Stimulated activated CD8-positive, alpha-beta memory T cell treated with anti-CD3 and anti-CD28 coated beads, Interleukin-15, amount 100 ng/mL, for 1 hour (primary cell): ENCODE data around the gene SESN3.
A peak's percentile ranks its signal among the peaks of the same experiment; 100 is the strongest.
"Not testable (repeated sequence)": the region's sequence is repeated elsewhere in the genome, so short reads cannot be mapped to it uniquely, and the experiment has no call there.

Experiments
- DNase-seq: peaks from one replicate; pipeline ENCODE4 v3.0.0-alpha.2; 2020; ENCODE audit warnings: low read depth

SESN3 gene

DNA sequence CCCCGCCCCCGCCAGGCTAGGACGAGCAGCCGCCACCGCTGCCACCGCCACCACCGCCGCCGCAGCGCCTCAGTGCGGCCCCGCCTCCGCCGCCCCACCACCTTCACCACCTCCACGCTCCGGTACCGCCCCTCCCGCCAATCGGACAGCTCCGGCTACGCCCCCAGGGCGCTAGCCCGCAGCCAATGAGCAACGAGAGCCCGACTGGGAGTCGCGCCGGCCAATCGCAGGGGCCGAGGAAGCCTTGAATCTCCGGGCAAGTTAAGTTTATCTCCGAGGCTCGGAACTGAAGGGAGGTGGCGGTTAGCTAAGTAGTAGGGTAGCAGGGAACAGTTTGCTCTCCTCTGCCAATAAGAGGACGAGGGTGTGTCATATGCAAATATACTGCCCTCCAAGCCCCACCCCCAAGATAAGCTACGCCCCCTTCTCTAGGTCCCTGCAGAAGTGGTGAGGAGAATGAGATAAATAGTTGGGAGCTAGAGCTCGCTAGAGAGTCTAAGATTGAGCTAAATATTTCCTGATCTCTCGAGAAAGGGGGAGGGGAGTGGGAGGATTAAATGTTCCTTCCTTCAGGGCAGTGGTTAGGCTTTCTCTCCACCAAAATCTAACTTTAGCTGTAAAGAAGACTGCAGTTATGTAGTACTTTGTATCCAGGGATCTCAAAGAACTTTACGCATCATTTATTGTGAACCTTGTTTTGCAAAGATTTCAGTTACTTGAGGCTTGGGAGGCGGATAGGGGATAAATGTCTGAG lies at the start of gene SESN3:
TSS of gene SESN3 (minus strand) at position 76 of the 754 bp plus-strand sequence. CDS start 342 bp downstream, outside the sequence.
- peak; percentile 95 for DNase-seq

- DNase-seq = no peak
These were observed 49.2 kb upstream of the SESN3 start for GRCh38 chr11:95279921-95280868.

GRCh38 chr11:95277868-95278267 lies 46.9 kb upstream of the SESN3 start:
- DNase-seq = no peak

DNA sequence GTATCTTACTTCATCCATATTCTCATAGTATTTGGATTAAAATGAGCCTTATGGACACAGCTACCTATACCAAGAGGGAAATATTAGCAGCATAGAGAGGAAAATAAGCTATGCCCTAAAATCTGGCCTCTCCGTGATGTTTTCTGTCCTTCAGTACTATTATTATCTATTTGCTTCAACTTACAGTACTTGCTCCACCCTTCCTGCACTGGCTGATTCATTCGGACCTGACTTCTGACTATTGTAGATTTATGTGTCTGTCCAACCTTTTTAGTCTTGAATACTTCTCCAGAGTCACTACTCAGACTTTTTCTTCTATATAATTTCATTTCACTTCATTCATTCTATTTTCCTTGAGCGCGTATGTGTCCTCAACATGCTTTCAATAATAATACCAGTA lies 45.1 kb upstream of the SESN3 start:
- DNase-seq = no peak

GRCh38 chr11:95273618-95274017 lies 42.6 kb upstream of the SESN3 start:
- not testable (repeated sequence) for DNase-seq

GRCh38 chr11:95269036-95269819 lies 38.2 kb upstream of the SESN3 start:
- no peak for DNase-seq

GRCh38 chr11:95268391-95268790 lies 37.4 kb upstream of the SESN3 start:
- no peak for DNase-seq

DNA sequence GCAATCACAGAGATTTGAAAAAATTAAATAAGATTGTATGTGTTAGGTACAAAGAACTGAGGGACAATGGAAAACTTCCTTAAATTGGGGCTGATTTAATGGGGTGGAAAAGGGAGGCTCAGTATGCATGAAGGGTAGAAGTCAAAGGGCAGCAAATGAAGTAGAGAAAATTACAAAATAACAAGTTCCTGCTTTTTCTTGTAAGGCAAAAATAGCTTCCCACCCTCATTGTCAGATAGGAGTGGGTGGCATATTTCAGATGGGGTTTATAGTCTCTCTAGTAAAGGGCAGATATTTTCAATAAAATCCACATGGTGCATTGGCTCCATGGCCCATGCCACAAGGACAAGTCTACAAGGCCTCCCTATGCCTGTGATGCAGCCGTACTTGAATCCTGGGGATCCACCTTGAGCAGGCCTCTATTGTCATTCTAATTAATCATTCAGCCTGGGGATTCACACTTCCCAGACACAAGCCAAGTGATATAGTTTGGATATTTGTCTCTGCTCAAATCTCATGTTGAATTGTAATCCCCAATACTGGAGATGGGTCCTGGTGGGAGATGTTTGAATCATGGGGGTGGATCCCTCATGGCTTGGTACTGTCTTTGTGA lies 36.7 kb upstream of the SESN3 start:
- DNase-seq = no peak

DNA sequence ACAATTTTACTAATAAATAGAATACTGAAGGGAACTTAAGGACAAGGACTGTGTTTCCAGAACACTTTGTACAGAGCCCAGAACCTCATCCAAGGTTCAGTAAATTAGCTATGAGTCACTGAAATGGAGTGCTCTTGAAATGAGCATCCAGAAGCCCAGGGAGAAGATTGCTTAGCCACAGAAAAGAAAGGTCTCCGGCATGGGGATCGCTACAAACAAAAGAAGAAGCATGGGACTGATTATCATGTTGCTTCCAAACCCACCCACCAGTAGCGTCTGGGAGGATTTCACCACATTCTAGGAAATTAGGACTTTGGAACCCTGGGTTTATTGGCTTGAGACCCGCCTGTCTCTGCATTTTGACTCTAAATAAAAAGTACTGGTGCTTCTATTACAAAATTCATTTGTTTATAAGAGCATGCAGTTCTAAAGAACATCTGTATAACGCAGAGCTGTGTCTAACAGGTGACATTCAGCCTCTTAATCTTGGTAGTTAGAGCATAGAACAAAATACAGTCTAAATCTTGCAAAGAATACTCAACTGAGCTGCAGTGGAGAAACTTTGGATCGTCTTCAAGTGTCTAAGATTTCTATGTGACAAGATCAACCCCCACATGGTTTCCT lies 35.9 kb upstream of the SESN3 start:
- DNase-seq = no peak

DNA sequence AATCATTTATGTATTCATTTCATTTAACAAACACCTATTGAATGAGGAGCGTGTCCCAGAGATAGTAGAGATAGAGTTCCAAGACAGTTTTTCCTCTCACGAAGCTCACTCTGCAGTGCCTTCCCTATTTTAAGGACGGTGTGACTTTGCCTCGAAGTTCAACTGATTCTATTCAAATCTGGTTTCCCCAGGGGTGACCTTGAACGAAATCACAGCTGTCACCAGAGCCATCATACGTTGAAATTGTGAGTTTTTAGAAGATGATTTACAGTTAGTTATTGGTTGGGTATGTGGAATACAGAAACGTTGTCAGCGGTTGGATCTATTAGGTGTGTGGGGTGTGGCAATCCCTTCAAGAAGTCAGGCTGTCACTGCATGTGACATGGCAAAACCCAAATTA lies 33.9 kb upstream of the SESN3 start:
- no peak for DNase-seq

DNA sequence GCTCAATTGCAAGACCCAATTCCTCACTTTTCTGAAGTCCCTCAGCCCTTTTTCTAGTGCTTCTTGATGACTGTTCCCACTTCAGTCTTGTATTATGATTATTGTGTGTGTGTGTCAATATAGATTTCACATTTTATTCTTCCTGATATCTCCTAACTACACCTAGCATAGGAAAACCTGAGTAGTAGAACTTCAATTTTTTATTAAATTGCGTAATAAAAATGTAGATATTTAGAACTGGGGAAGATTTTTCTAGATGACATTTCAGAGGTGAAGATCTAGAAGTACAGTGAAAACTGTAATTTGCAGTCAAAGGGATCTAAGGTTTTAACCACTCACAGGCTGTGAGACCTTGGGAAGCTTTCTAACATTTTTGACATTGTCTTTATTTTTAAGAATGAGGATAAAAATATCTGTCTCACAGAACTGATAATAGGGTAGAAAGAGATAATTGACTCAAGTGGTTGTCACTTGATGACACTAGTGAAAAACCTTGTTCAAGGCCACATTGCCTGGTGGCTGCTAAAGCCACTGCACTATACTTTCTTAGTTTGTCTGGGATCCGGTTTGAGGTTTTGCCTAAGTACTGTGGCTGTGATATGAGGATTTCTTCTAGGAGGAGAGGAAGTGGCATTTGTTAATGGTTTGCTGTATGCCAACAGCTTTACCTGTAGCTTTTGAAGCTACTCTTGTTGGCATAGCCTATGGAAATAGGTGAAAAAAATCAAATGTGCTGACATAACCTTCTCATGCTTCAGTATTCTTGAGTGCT lies 32.2 kb upstream of the SESN3 start:
- DNase-seq = no peak

DNA sequence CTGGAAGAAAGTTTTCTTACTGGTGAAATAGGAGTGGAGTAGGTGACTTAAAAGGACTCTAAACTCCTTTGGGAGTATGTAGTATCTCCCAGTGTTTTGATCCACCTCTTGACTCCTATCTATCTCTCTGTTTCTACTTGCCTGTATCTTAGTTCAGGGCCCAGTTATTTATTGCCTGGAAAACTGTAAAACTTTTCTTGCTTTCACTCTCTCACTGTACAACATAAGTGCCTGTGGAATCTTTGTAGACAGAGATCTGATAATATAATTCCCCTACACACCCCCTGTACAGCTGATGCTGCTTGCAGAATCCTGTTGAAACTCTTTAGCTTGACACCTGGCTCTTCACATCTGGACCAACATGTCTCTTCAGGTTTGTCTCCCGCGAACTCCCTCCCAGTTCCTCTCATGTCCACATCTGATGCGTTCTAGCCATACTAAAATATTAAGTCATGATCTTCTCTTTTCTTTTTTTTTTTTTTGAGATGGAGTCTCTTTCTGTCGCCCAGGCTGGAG lies 26.5 kb upstream of the SESN3 start:
- DNase-seq = no peak

DNA sequence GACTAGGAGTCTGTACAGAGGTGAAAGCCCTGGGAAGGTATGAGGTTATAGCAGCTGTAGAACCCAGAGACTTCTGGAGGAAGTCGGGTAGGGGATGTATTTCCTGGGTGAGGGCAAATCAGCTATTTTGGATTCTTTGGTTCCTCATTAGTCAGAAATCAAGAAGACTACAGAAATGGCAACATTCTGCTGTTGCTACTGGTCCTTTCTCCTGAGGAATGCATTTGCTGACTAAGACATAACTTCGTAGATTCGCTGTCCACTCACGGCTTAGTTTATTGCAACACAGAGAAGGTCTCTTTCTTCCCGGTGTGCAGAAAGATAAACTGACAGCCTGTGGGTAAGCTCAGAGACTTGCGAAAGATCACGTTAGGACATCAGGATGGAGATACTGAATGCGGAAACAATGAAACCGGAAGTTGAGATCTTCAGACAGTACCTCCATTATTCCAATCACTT lies 25.3 kb upstream of the SESN3 start:
- no peak for DNase-seq

GRCh38 chr11:95255251-95256145 lies 24.5 kb upstream of the SESN3 start:
- DNase-seq = no peak

GRCh38 chr11:95254716-95255115 lies 23.7 kb upstream of the SESN3 start:
- no peak for DNase-seq

- DNase-seq = peak; percentile 60
These were observed 23.2 kb upstream of the SESN3 start for GRCh38 chr11:95254131-95254704.

DNA sequence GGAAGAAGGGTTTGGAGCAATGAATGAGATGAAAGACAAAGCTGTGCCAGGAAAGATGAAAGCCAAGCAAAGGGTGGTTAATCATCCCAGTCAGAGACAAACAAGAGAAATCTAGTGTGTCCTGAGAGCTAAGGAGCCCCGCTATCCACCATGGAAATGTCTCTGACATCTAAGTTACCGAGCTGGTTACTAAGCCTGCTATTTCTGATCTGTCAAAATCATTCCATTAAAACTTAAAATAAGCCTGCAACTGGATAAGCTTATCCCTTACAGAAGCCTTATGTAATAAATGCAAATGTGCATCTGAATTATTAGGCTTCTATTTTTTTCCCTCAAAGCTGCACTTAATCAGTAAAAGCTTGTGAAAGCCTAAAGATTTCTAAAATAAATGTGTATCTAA lies 22.1 kb upstream of the SESN3 start:
- DNase-seq = no peak

- no peak for DNase-seq
These were observed 21.6 kb upstream of the SESN3 start for GRCh38 chr11:95252586-95252985.

GRCh38 chr11:95251896-95252295 lies 20.9 kb upstream of the SESN3 start:
- not testable (repeated sequence) for DNase-seq
